K562 (cell line): ENCODE measurements around the gene CAPZA3. TPM values are rescaled to one million over a fixed set of nuclear protein-coding genes. Genes with fewer than 3 reads are reported as not detected.

Experiments used
- ATF3 ChIP-seq, 2 experiments: fragments of 450-650 bp in 1 of 2; sonication (generic) in 1 of 2; formaldehyde crosslinking in 1 of 2; IDR thresholded peaks in 1 of 2; conservative IDR thresholded peaks in 1 of 2; 2 replicates each; pipeline versions ENCODE4 v1.6.1 to v1.8.1; 2016 to 2023; ENCODE audit warnings: mild to moderate bottlenecking in 2 of 2, moderate library complexity in 2 of 2, inconsistent platforms in 1 of 2, missing genetic modification reagents in 1 of 2
- DPF2 ChIP-seq: fragments of 450-650 bp; IDR thresholded peaks from 2 replicates; pipeline ENCODE4 v1.6.1; 2016
- ETS1 ChIP-seq: conservative IDR thresholded peaks from 2 replicates; pipeline ENCODE4 v1.6.1; 2011; ENCODE audit warnings: low read depth, mild to moderate bottlenecking, low read length; ENCODE audit not compliant: control insufficient read depth
- FOSL1 ChIP-seq: fragments of 200-800 bp; sonication (Bioruptor generic); conservative IDR thresholded peaks from 2 replicates; pipeline ENCODE4 v1.6.1; 2016; ENCODE audit warnings: missing genetic modification characterization, missing compliant biosample characterization
- KHSRP ChIP-seq: fragments of 450-650 bp; IDR thresholded peaks from 2 replicates; pipeline ENCODE4 v1.6.1; 2017
- NKRF ChIP-seq: fragments of 450-650 bp; IDR thresholded peaks from 2 replicates; pipeline ENCODE4 v1.6.1; 2016; ENCODE audit warnings: borderline replicate concordance
- PRDM10 ChIP-seq: fragments of 450-650 bp; IDR thresholded peaks from 2 replicates; pipeline ENCODE4 v1.6.1; 2018; ENCODE audit not compliant: partially characterized antibody
- SIN3B ChIP-seq: fragments of 450-650 bp; IDR thresholded peaks from 2 replicates; pipeline ENCODE4 v1.6.1; 2017; ENCODE audit warnings: low read depth, mild to moderate bottlenecking, moderate library complexity
- ZFP30 ChIP-seq: fragments of 250-450 bp; sonication (Bioruptor Pico); IDR thresholded peaks from 2 replicates; pipeline ENCODE4 v1.8.0; 2022; ENCODE audit warnings: moderate library complexity, mild to moderate bottlenecking, inconsistent platforms, borderline replicate concordance
- ZNF408 ChIP-seq: fragments of 250-450 bp; sonication (Bioruptor Pico); IDR thresholded peaks from 2 replicates; pipeline ENCODE4 v1.4.0; 2020; ENCODE audit warnings: low read depth, mild to moderate bottlenecking, moderate library complexity
- ZNF431 ChIP-seq: sonication (generic); formaldehyde crosslinking; IDR thresholded peaks from 2 replicates; pipeline ENCODE4 v1.8.0; 2022; ENCODE audit warnings: mild to moderate bottlenecking, missing genetic modification reagents
- ZNF512 ChIP-seq: IDR thresholded peaks from 2 replicates; pipeline ENCODE4 v1.6.1; 2016; ENCODE audit warnings: missing genetic modification characterization, missing compliant biosample characterization
- ZNF518B ChIP-seq: fragments of 250-450 bp; sonication (Bioruptor Pico); IDR thresholded peaks from 2 replicates; pipeline ENCODE4 v1.5.0; 2021; ENCODE audit warnings: mild to moderate bottlenecking, moderate library complexity
- polyA plus RNA-seq, 8 experiments: library from polyadenylated mRNA; depleted of rRNA in 4 of 8; stranded (reverse) in 5 of 8; unstranded in 3 of 8; fragments of >200 nt; fragmentation: Nextera tagmentation in 2 of 8; fragmentation: Illumina TruSeq in 1 of 8; extraction: Ambion mirVana in 2 of 8; extraction: Trizol in 1 of 8; gene quantifications; 2 replicates each; pipeline versions ENCODE4 v1.2.1 to v1.2.3, GENCODE V29; 2011 to 2014; ENCODE audit warnings: inconsistent platforms in 1 of 8, missing spikeins in 1 of 8
- total RNA-seq, 7 experiments: library from RNA; depleted of rRNA in 6 of 7; stranded (reverse); fragments of >200 nt in 6 of 7; fragmentation: Illumina TruSeq in 2 of 7; extraction: Trizol in 2 of 7; gene quantifications; 2 replicates each; pipeline versions ENCODE4 v1.2.1 to v1.2.3, GENCODE V29; 2011 to 2021; ENCODE audit warnings: low replicate concordance in 1 of 7

Gene CAPZA3
- total and polyA plus RNA-seq, 9 of the 15 experiments (the other 6 are each of a cell fraction or from before 2014, with no cell fraction given), result not detected

- no peak for TF ChIP-seq SIN3B
- no peak for TF ChIP-seq FOSL1
- TF ChIP-seq NKRF, result no peak
- no peak for TF ChIP-seq ZNF431 (CRISPR knock-in tag)
- TF ChIP-seq ATF3 (IDR thresholded peaks at IDR 0.05), result peak; percentile 81
- no peak for TF ChIP-seq ATF3 (CRISPR knock-in tag; conservative IDR thresholded peaks at IDR 0.05)
- TF ChIP-seq ETS1, result no peak
- no peak for TF ChIP-seq ZNF408 (CRISPR knock-in tag)
- peak; percentile 78 for TF ChIP-seq DPF2
- no peak for TF ChIP-seq ZNF518B (CRISPR knock-in tag)
- TF ChIP-seq ZFP30, result no peak
- TF ChIP-seq PRDM10, result no peak
- no peak for TF ChIP-seq KHSRP
- no peak for TF ChIP-seq ZNF512
Observed at GRCh38 chr12:18696971-18697602, 40.8 kb upstream of the CAPZA3 start (continued).
